CD14-positive monocyte (primary cell): ENCODE data around the gene ZDHHC24. TPM values are rescaled to one million over a fixed set of nuclear protein-coding genes. Genes with fewer than 3 reads are reported as not detected.

Experiments
- DNase-seq, 3 donors: peaks; one replicate each; pipeline ENCODE4 v3.0.0-alpha.2; 2011 to 2022
- H2AFZ ChIP-seq: 2 replicates; pipeline ENCODE4 v1.6.0; 2012; ENCODE audit warnings: mild to moderate bottlenecking, low read depth, low read length, inconsistent platforms; ENCODE audit not compliant: insufficient read depth, poor library complexity, severe bottlenecking
- H3K27ac ChIP-seq, 2 donors: 1 replicate in 1 of 2; 2 replicates in 1 of 2; pipeline ENCODE4 v1.5.1; 2012 to 2013; ENCODE audit warnings: low read length in 2 of 2, control low read depth in 1 of 2, inconsistent platforms in 1 of 2, low read depth in 1 of 2, mild to moderate bottlenecking in 1 of 2
- H3K27me3 ChIP-seq, 2 donors: one replicate each; pipeline versions ENCODE4 v1.6.0 to v1.6.1; 2011 to 2013; ENCODE audit warnings: low read length in 2 of 2; ENCODE audit not compliant: control insufficient read depth in 2 of 2, insufficient read depth in 2 of 2
- H3K36me3 ChIP-seq, 2 donors: replicated peaks in 1 of 2; 1 replicate in 1 of 2; 2 replicates in 1 of 2; pipeline versions ENCODE4 v1.5.1 to v1.6.1; 2012 to 2013; ENCODE audit warnings: low read length in 2 of 2, control low read depth in 1 of 2, inconsistent platforms in 1 of 2, mild to moderate bottlenecking in 1 of 2; ENCODE audit not compliant: insufficient read depth in 2 of 2, control insufficient read depth in 1 of 2
- H3K4me1 ChIP-seq, 2 donors: 1 replicate in 1 of 2; 2 replicates in 1 of 2; pipeline versions ENCODE4 v1.5.1 to v1.6.1; 2012 to 2013; ENCODE audit warnings: low read length in 2 of 2, control low read depth in 1 of 2, inconsistent platforms in 1 of 2, mild to moderate bottlenecking in 1 of 2, moderate library complexity in 1 of 2; ENCODE audit not compliant: insufficient read depth in 2 of 2, control insufficient read depth in 1 of 2
- H3K4me2 ChIP-seq: replicated peaks from 2 replicates; pipeline ENCODE3; 2012; ENCODE audit warnings: low read length, moderate library complexity, mild to moderate bottlenecking; ENCODE audit not compliant: poor library complexity, severe bottlenecking; ENCODE audit errors: extremely low read depth
- H3K4me3 ChIP-seq, 3 experiments: fragments of 200-600 bp in 1 of 3; sonication (generic) in 1 of 3; replicated peaks in 1 of 3; 1 replicate in 2 of 3; 2 replicates in 1 of 3; pipeline ENCODE4 v1.5.1; 2011 to 2013; ENCODE audit warnings: low read length in 3 of 3, mild to moderate bottlenecking in 3 of 3, control low read depth in 2 of 3, low read depth in 2 of 3, inconsistent platforms in 1 of 3, moderate library complexity in 1 of 3
- H3K79me2 ChIP-seq: 2 replicates; pipeline ENCODE4 v1.6.0; 2012; ENCODE audit warnings: mild to moderate bottlenecking, control low read depth, inconsistent platforms, low read length, moderate library complexity; ENCODE audit not compliant: insufficient read depth
- H3K9ac ChIP-seq: 2 replicates; pipeline ENCODE4 v1.6.0; 2017; ENCODE audit warnings: low read length, mild to moderate bottlenecking; ENCODE audit not compliant: insufficient read depth, poor library complexity, severe bottlenecking
- H3K9me3 ChIP-seq, 2 donors: replicated peaks in 1 of 2; 1 replicate in 1 of 2; 2 replicates in 1 of 2; pipeline versions ENCODE4 v1.5.1 to v1.6.1; 2012 to 2013; ENCODE audit warnings: low read length in 2 of 2, control low read depth in 1 of 2; ENCODE audit not compliant: control insufficient read depth in 1 of 2, insufficient read depth in 1 of 2
- H4K20me1 ChIP-seq: 2 replicates; pipeline ENCODE4 v1.6.0; 2012; ENCODE audit warnings: mild to moderate bottlenecking, low read length, control low read depth, moderate library complexity; ENCODE audit not compliant: insufficient read depth
- H3K27ac Mint-ChIP-seq, 7 donors: one replicate each; pipeline ENCODE4 v1.8.0; 2020; ENCODE audit warnings: mild to moderate bottlenecking in 7 of 7, mixed read lengths in 7 of 7, moderate library complexity in 6 of 7, inconsistent platforms in 2 of 7
- H3K27me3 Mint-ChIP-seq, 3 donors: one replicate each; pipeline ENCODE4 v1.8.0; 2021 to 2022; ENCODE audit warnings: low read depth in 3 of 3, mild to moderate bottlenecking in 3 of 3, mixed read lengths in 3 of 3, moderate library complexity in 3 of 3, inconsistent platforms in 1 of 3
- H3K36me3 Mint-ChIP-seq, 2 donors: one replicate each; pipeline ENCODE4 v1.8.0; 2020; ENCODE audit warnings: mixed read lengths in 2 of 2, inconsistent platforms in 1 of 2, mild to moderate bottlenecking in 1 of 2
- H3K4me1 Mint-ChIP-seq: one replicate; pipeline ENCODE4 v1.8.0; 2020; ENCODE audit warnings: mild to moderate bottlenecking, mixed read lengths
- H3K4me3 Mint-ChIP-seq, 2 donors: one replicate each; pipeline ENCODE4 v1.8.0; 2020; ENCODE audit warnings: mild to moderate bottlenecking in 2 of 2, mixed read lengths in 2 of 2, moderate library complexity in 1 of 2
- H3K9me3 Mint-ChIP-seq, 7 donors: one replicate each; pipeline ENCODE4 v1.8.0; 2020 to 2022; ENCODE audit warnings: mixed read lengths in 7 of 7, mild to moderate bottlenecking in 6 of 7, moderate library complexity in 6 of 7, inconsistent platforms in 2 of 7
- CTCF ChIP-seq: fragments of 200-600 bp; IDR thresholded peaks from one replicate; pipeline ENCODE4 v1.8.0; 2022; ENCODE audit warnings: antibody characterized with exemption, mild to moderate bottlenecking
- WGBS: methylation state at CpG from one replicate; pipeline ENCODE4 v1.1.5; 2013; ENCODE audit warnings: missing lambda C conversion rate; ENCODE audit not compliant: insufficient coverage; 5-methylcytosine and 5-hydroxymethylcytosine counted together
- intact Hi-C, 2 donors: fragments of 100-400 bp; cut with micrococcal nuclease; formaldehyde crosslinking; loops; one replicate each; pipeline versions ENCODE4 v1.15.0 to v1.15.1; 2023
- polyA plus RNA-seq, 3 donors: library from polyadenylated mRNA; depleted of rRNA in 1 of 3; unstranded in 2 of 3; stranded (reverse) in 1 of 3; fragments of 300-500 nt in 2 of 3; fragments of >200 nt in 1 of 3; fragmentation: Illumina TruSeq in 2 of 3; gene quantifications; 1 replicate in 2 of 3; 2 replicates in 1 of 3; pipeline ENCODE4 v1.2.3, GENCODE V29; 2012 to 2021

Gene ZDHHC24
- polyA plus RNA-seq, 3 donors = 10.9 to 14.0 (median 11.9) TPM

GRCh38 chr11:66566221-66566620, 20.4 kb upstream of the ZDHHC24 start:
- DNase-seq = no peak
- Mint-ChIP-seq H3K4me1 (peaks cover 7% of the 10 kb centered on the region), H3K4me3 (no peak overlapping the region), H3K27ac (no peak overlapping the region), H3K9me3 (peaks cover 0 to 5% (median under 1%) of the 10 kb centered on the region in 7 donors), H3K36me3 (no peaks in the 10 kb centered on the region), H3K27me3 (peaks cover 20 to 25% (median 22%) of the 10 kb centered on the region in 3 donors)
- Histone ChIP-seq H4K20me1 (no peaks in the 10 kb centered on the region), H3K36me3 (no peaks in the 10 kb centered on the region), H3K27me3 (peaks cover 0 to 17% of the 10 kb centered on the region in 2 donors), H2AFZ (no peak overlapping the region), H3K79me2 (no peaks in the 10 kb centered on the region), H3K27ac (no peak overlapping the region), H3K4me1 (peaks cover 4 to 12% of the 10 kb centered on the region in 2 donors), H3K4me3 (no peak overlapping the region), H3K4me2 (no peak overlapping the region), H3K9me3 (no peaks in the 10 kb centered on the region), H3K9ac (peak overlapping the region; percentile 8)
- 92% methylated on average over 8 of the region's 8 CpGs for WGBS
- no peak for TF ChIP-seq CTCF
- intact Hi-C loops = no loop called here

GRCh38 chr11:66564984-66565383, 19.1 kb upstream of the ZDHHC24 start:
- H3K27ac ChIP-seq = no peak overlapping the region
- H3K9ac ChIP-seq = no peak overlapping the region
- H3K79me2 ChIP-seq = no peaks in the 10 kb centered on the region
- H3K4me1 Mint-ChIP-seq = peaks cover 7% of the 10 kb centered on the region
- peaks cover 0 to 17% of the 10 kb centered on the region in 2 donors for H3K27me3 ChIP-seq
- no peak for TF ChIP-seq CTCF
- no peak overlapping the region for H3K4me2 ChIP-seq
- intact Hi-C loops = no loop called here
- H3K27ac Mint-ChIP-seq = no peak overlapping the region
- no peak for DNase-seq
- no peak overlapping the region for H3K4me3 Mint-ChIP-seq
- no peaks in the 10 kb centered on the region for H3K36me3 Mint-ChIP-seq
- no peaks in the 10 kb centered on the region for H3K36me3 ChIP-seq
- peaks cover 4 to 12% of the 10 kb centered on the region in 2 donors for H3K4me1 ChIP-seq
- no peak overlapping the region for H3K4me3 ChIP-seq
- no peaks in the 10 kb centered on the region for H3K9me3 ChIP-seq
- WGBS = no CpG with 5 or more reads among the region's 5 CpGs
- no peaks in the 10 kb centered on the region for H4K20me1 ChIP-seq
- H3K9me3 Mint-ChIP-seq = peaks cover 0 to 5% (median 0%) of the 10 kb centered on the region in 7 donors
- H2AFZ ChIP-seq = no peak overlapping the region
- peaks cover 18 to 29% (median 22%) of the 10 kb centered on the region in 3 donors for H3K27me3 Mint-ChIP-seq
